LNCAP (cell line): ENCODE data around the gene FXYD7.

ENCODE experiments used
- TF ChIP-seq, protein P1 (sequence below): fragments of 450-650 bp; IDR thresholded peaks from 2 replicates; pipeline ENCODE4 v1.5.1; 2017; ENCODE audit warnings: mild to moderate bottlenecking

The FXYD7 gene

DNA sequence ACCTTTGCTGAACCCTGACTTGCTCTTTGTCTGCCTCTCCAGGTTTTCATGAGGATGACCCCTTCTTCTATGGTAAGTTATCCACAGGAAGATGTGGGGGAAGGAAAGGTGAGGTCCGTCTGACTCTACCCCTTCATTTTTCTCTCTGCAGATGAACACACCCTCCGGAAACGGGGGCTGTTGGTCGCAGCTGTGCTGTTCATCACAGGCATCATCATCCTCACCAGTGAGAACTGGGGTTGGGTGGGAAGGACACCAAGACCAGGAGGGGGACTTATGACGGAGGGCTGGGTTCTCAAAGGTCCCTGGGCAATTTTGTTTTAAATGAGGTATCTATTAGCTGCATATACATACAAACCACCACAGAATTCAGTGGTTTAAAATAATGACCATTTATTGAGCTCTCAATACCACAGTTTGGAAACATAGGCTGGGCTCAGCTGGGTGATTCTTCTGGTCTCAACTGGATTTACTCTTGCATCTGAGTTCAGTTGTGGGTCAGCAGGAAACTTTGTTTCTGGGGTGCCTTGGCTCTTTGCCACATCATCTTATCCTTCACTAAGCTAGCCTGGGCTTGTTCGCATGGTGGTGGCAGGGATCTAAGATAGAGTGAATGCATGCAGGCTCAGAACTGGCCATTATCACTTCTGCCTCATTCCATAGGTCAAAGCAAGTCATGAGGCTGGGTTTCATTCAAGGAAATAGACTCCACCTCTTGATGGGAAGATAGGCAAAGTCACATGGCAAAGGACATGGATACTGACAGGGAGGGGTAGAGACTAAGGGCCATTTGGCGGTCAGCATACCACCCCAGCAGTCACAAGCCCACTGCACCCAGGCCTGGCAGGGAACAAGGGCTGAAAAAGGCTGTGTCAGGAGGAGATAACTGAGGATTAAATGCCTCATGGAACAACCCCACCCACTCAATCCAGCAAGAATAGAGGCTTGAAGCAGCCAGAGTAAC lies 23.3 kb downstream of the FXYD7 start:
- TF ChIP-seq, protein P1, sequence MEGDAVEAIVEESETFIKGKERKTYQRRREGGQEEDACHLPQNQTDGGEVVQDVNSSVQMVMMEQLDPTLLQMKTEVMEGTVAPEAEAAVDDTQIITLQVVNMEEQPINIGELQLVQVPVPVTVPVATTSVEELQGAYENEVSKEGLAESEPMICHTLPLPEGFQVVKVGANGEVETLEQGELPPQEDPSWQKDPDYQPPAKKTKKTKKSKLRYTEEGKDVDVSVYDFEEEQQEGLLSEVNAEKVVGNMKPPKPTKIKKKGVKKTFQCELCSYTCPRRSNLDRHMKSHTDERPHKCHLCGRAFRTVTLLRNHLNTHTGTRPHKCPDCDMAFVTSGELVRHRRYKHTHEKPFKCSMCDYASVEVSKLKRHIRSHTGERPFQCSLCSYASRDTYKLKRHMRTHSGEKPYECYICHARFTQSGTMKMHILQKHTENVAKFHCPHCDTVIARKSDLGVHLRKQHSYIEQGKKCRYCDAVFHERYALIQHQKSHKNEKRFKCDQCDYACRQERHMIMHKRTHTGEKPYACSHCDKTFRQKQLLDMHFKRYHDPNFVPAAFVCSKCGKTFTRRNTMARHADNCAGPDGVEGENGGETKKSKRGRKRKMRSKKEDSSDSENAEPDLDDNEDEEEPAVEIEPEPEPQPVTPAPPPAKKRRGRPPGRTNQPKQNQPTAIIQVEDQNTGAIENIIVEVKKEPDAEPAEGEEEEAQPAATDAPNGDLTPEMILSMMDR, result no peak

DNA sequence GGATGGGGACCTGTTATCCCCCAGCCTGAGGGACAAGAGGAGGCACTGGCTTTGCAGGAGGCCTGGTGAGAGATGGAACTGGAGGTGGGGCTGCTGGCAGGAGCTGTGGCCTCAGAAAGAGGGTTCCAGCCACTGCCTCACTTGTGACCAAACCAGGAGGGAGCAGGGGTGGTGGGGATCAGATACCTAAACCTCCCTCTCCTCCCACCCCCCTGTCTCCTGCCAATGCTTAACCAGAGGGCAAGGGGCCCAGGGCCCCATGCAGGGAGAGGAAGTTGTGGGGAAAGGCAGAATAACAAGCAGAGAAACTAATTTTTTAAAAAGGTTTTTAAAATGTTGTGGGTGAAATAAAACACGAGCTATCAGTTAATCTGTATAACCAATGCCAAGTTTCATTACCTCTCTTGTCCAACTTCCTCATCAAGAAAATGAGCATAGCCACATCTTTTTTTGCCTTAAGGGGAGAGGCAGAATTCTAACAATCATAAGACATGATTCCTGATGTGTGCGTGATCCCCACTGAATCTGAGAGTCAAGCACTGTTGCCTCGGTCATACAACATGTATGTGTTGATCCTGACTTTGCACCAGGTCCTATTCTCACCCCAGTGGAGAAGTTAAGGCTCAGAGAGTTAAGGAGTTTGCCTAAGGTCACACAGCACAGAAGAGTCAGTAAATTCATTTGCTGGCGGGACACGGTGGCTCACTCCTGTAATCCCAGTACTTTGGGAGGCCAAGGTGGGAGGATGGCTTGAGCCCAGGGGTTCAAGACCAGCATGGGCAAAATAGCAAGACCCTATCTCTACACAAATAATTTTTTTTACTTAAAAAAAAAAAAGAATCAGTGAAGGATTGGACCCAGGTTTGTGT lies 24.4 kb downstream of the FXYD7 start:
- TF ChIP-seq, protein P1, result no peak

DNA sequence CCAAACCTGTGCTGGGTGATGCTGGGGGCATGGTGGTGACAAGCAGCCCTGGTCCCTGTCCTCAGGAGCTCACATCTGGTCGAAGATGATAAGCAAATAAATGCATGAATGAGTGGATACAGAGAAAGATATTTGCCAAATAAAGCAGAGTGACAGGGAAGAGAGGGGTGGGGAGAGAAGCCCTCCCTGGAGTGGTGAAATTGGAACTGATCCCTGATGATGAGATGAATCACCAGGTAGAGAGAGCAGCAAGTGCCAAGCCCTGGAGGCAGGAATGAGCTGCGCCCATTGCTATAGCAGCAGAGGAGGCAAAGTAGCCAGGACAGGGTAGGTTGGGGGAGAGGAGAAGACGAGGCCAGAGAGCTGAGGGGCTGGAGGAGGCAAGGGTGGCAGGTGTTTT lies 25.1 kb downstream of the FXYD7 start:
- TF ChIP-seq, protein P1, result no peak

DNA sequence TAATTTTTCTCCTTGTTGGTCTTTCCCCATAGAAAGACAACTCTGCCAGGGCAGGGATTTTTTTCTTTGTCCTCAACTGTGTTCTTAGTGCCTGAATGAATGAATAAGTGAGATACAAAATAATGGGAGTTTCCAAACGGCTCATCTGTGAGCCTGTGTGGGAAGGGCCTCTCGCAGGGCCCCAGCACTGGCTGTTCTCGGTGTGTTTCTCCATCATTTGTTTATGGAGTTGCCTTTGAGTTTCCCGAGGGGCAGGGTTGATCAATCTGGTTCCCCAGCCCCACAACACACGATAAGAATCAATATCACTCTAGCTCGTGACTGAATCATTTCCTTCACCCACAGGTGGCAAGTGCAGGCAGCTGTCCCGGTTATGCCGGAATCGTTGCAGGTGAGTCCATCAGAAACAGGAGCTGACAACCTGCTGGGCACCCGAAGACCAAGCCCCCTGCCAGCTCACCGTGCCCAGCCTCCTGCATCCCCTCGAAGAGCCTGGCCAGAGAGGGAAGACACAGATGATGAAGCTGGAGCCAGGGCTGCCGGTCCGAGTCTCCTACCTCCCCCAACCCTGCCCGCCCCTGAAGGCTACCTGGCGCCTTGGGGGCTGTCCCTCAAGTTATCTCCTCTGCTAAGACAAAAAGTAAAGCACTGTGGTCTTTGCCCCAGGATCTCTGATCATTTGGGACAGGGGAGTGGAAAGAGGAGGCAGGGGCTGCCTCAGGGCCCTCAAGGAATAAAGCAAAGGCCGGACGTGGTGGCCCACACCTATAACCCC lies 26.4 kb downstream of the FXYD7 start:
- TF ChIP-seq, protein P1, result no peak

DNA sequence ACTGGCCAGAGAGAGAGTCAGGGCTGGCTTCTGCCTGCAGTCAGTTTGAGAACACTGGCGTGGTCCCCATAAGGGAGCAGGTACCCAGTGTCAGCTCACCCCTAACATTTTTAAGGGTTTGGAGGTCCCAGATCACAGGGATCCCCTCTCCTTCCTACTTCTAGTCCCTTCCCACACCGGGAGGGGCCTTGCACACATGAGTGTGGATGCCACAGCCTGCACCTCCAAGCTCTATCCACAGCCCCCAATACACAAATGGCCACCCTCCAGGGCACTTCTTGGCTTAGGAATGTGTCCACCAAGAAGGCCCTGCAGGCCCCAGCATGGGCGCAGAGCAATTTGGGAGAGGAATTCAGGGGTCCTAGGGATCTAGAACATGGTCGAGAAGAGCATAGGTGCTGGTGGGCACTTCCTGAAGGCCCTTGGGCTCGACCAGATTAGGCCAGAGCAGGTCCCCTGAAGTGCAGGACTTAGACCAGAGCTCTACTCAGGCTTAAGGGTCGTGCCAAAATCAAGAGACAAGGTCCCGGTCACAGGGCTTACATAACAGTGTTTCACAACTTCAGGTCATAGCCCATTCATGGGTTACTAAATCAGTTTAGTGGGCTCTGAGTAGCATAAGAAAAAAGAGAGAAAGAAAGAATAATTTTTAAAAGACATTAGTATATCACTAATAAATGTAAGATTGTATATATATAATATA lies 27.5 kb downstream of the FXYD7 start:
- TF ChIP-seq, protein P1, result no peak

DNA sequence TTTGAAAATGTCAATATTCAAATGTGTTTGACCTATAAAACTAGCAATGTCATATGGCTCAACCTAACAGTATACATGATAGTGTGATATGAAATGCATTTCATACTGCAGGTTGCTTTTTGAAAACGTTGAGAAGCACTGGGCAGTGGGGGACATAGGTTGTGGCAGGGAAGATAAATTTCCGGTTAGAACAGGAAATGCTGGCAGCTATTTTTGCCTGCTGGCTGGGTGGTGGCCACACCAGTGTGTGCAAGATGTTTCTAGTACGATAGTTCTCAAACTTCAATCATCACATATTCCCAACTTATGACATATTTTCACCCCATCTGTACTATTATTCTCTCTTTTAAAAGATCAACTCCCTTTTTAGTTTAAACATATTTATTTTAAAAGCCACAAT lies 28.7 kb downstream of the FXYD7 start:
- TF ChIP-seq, protein P1, result no peak
